ENCODE data around the gene OOEP. TPM values are rescaled to one million over a fixed set of nuclear protein-coding genes. Genes with fewer than 3 reads are reported as not detected.

The OOEP gene
- total RNA-seq (ENCODE audit: low replicate concordance), result not detected in 2 replicates
- long read RNA-seq, result 0 reads

- no peak within 1 kb of the TSS for H3K27ac Mint-ChIP-seq
- no peak for DNase-seq (ENCODE audit: extremely low spot score, unreplicated experiment)
- H3K9me3 Mint-ChIP-seq, result no peaks in the 10 kb centered on the region
- TF ChIP-seq, protein P1, sequence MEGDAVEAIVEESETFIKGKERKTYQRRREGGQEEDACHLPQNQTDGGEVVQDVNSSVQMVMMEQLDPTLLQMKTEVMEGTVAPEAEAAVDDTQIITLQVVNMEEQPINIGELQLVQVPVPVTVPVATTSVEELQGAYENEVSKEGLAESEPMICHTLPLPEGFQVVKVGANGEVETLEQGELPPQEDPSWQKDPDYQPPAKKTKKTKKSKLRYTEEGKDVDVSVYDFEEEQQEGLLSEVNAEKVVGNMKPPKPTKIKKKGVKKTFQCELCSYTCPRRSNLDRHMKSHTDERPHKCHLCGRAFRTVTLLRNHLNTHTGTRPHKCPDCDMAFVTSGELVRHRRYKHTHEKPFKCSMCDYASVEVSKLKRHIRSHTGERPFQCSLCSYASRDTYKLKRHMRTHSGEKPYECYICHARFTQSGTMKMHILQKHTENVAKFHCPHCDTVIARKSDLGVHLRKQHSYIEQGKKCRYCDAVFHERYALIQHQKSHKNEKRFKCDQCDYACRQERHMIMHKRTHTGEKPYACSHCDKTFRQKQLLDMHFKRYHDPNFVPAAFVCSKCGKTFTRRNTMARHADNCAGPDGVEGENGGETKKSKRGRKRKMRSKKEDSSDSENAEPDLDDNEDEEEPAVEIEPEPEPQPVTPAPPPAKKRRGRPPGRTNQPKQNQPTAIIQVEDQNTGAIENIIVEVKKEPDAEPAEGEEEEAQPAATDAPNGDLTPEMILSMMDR (conservative IDR thresholded peaks at IDR 0.05), result no peak
- H3K4me1 Mint-ChIP-seq (ENCODE audit: unreplicated experiment), result no peaks in the 10 kb centered on the region
- no peaks in the 10 kb centered on the region for H3K27me3 Mint-ChIP-seq
- no peaks in the 10 kb centered on the region for H3K36me3 Mint-ChIP-seq
- no peak within 1 kb of the TSS for H3K4me3 Mint-ChIP-seq
Observed at GRCh38 chr6:73369563-73369962, at the start of gene OOEP. Gene OOEP, minus strand, starts transcription at chr6:73369897. Its CDS starts 105 bp downstream, at chr6:73369792.

DNA sequence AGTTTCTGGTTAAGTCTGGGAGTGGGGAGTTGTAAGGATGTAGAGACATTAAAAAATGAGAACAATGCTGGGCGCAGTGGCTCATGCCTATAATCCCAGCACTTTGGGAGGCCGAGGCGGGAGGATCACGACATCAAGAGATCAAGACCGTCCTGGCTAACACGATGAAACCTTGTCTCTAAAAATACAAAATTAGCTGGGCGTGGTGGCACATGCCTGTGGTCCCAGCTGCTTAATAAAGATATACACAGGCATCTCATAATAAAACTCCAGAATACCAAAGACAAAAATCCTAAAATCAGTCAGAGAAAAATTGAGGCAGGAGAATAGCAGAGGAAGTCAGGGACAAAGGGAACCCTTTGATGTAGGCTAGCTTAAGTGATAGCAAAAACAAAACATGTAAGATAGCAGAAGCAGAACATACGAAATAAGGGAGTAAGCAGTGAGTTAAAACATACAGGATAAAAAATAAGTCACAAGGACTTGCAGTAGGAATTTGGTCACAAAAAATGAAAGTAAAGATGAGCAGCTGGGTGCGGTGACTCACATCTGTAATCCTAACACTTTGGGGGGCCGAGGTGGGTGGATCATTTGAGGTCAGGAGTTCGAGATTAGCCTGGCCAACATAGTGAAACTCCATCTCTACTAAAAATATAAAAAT is 48.5 kb upstream of the OOEP start:
- no peaks in the 10 kb centered on the region for H3K27me3 Mint-ChIP-seq
- H3K9me3 Mint-ChIP-seq, result no peaks in the 10 kb centered on the region
- no peak overlapping the region for H3K27ac Mint-ChIP-seq
- DNase-seq (ENCODE audit: extremely low spot score, unreplicated experiment), result no peak
- H3K36me3 Mint-ChIP-seq, result no peaks in the 10 kb centered on the region
- TF ChIP-seq, protein P1 (conservative IDR thresholded peaks at IDR 0.05), result no peak
- no peaks in the 10 kb centered on the region for H3K4me1 Mint-ChIP-seq (ENCODE audit: unreplicated experiment)
- no peak overlapping the region for H3K4me3 Mint-ChIP-seq

DNA sequence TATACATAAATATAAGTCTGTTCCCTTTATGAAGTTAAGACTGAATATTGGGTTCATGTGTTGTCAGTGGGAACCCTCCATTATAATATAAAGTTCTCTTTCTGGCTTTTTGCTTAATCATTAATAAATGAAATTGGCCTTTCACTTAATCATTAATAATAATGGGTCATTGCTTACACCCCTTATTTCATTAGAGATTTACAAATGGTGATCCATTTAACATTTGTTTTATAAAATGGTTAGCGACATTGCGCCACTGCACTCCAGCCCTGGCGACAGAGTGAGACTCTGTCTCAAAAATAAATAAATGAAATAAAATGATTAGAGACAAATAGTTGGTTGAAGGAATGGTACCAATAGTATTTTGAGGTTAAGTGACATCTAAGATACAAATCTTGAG is 43.4 kb upstream of the OOEP start:
- Mint-ChIP-seq H3K4me3 (no peak overlapping the region), H3K36me3 (no peaks in the 10 kb centered on the region), H3K4me1 (ENCODE audit: unreplicated experiment) (no peaks in the 10 kb centered on the region), H3K27ac (no peak overlapping the region), H3K9me3 (no peaks in the 10 kb centered on the region), H3K27me3 (no peaks in the 10 kb centered on the region)
- no peak for DNase-seq (ENCODE audit: extremely low spot score, unreplicated experiment)
- TF ChIP-seq, protein P1 (conservative IDR thresholded peaks at IDR 0.05), result no peak

DNA sequence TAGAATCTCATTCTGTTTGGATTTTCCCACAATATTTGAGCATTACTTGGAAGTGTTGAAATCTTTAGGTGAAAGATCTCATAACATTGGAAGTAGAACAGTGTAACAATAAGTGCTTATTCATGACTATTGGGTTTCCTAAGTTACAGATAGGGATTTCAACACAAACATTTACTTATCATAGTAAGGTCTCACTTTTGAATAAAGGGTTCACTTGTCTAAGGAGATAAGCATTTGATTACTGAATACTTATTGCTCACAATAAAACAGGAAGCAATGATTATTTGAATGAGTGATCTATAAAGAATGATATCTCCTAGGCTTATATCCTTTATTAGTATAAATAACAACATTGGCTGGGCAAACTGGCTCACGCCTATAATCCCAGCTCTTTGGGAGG is 39.7 kb upstream of the OOEP start:
- Mint-ChIP-seq H3K36me3 (no peaks in the 10 kb centered on the region), H3K4me1 (ENCODE audit: unreplicated experiment) (no peaks in the 10 kb centered on the region)

DNA sequence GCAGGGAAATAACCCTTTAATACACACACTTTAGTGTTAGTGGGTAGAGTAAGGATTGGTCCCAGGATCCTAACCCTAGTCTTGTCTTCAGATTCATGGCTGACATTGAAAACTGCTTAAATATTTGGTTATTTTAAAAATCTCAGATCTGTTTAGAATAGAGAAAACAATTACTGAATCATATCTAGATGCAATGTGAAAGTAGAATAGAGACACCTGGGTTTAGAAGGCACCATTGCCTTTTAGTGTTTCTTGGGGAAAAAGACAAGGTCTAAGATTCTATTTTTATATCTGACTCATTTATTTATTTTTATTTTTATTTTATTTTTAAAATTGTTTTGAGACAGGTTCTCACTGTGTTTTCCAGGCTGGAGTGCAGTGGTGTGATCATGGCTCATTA is 31.0 kb upstream of the OOEP start:
- H3K4me3 Mint-ChIP-seq, result no peak overlapping the region
- H3K27ac Mint-ChIP-seq, result no peak overlapping the region
- DNase-seq (ENCODE audit: extremely low spot score, unreplicated experiment), result no peak
- H3K4me1 Mint-ChIP-seq (ENCODE audit: unreplicated experiment), result no peaks in the 10 kb centered on the region
- TF ChIP-seq, protein P1 (conservative IDR thresholded peaks at IDR 0.05), result no peak
- no peaks in the 10 kb centered on the region for H3K9me3 Mint-ChIP-seq
- H3K36me3 Mint-ChIP-seq, result no peaks in the 10 kb centered on the region
- no peaks in the 10 kb centered on the region for H3K27me3 Mint-ChIP-seq

More for the DNA sequence above, 39.7 kb upstream of the OOEP start:
- Mint-ChIP-seq H3K27ac (no peak overlapping the region), H3K4me3 (no peak overlapping the region), H3K27me3 (no peaks in the 10 kb centered on the region), H3K9me3 (no peaks in the 10 kb centered on the region)
- no peak for DNase-seq (ENCODE audit: extremely low spot score, unreplicated experiment)
- TF ChIP-seq, protein P1 (conservative IDR thresholded peaks at IDR 0.05), result no peak

Data from type B pancreatic cell (in vitro differentiated cells).